PFSK-1 (cell line): Measurements from ENCODE around the gene LIN9.

ENCODE experiments used
- POLR2AphosphoS5 ChIP-seq: IDR thresholded peaks from 2 replicates; pipeline ENCODE4 v1.6.1; 2012; ENCODE audit warnings: low read depth, mild to moderate bottlenecking, control low read depth, low read length, moderate library complexity
- TAF1 ChIP-seq: IDR thresholded peaks from 2 replicates; pipeline ENCODE4 v1.6.1; 2012; ENCODE audit warnings: low read length, control low read depth, borderline replicate concordance; ENCODE audit not compliant: insufficient read depth

GRCh38 chr1:226350519-226350865 is 41.5 kb upstream of the LIN9 start:
- TF ChIP-seq TAF1 (no peak), POLR2AphosphoS5 (no peak)
